Ovary (tissue), 3 donors: ENCODE results near the gene RHNO1.

Experiments
- EP300 ChIP-seq: sonication (generic); formaldehyde crosslinking; IDR thresholded peaks from one replicate; pipeline ENCODE4 v1.6.1; 2017; ENCODE audit warnings: antibody characterized with exemption
- POLR2A ChIP-seq: fragments of 450-650 bp; IDR thresholded peaks from one replicate; pipeline ENCODE4 v1.6.1; 2017; ENCODE audit warnings: antibody characterized with exemption, mild to moderate bottlenecking, moderate library complexity
- TF ChIP-seq, protein P1 (sequence below), 3 donors: fragments of 450-650 bp in 2 of 3; fragments of 200-600 bp in 1 of 3; IDR thresholded peaks; one replicate each; pipeline versions ENCODE4 v1.5.1 to v1.8.0; 2016 to 2022; ENCODE audit warnings: antibody characterized with exemption in 3 of 3, mild to moderate bottlenecking in 1 of 3
- donor health status: DM: no; HTN: no; CAD: no.

DNA sequence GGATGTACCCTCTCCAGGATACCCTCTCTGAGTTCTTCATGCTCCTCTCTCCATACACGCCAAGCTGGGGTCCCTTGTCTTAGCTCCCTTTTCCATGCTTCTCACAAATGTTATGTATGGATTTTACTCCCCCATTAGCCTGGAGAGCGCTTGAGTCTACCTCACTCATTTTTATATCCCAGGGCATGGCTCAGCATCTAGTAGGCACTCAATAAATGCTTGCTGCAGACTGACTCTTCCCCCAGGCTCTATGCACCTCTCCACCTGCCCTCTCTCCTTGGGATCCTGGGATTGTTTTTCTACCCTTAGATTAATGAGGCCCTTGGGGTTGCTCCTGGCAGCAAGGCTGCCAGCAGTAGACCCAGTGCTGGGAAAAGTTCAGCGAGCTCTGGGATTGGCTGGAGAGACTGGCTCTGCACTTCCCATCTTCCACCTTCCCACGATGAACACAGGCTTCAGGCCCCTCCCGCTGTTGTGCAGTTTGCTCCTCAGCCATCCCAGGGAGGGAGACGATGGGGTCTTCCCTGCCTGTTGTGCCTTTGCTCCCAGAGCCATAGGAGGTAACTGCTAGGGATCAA is 44.4 kb upstream of the RHNO1 start:
- TF ChIP-seq POLR2A, result no peak
- TF ChIP-seq, protein P1, sequence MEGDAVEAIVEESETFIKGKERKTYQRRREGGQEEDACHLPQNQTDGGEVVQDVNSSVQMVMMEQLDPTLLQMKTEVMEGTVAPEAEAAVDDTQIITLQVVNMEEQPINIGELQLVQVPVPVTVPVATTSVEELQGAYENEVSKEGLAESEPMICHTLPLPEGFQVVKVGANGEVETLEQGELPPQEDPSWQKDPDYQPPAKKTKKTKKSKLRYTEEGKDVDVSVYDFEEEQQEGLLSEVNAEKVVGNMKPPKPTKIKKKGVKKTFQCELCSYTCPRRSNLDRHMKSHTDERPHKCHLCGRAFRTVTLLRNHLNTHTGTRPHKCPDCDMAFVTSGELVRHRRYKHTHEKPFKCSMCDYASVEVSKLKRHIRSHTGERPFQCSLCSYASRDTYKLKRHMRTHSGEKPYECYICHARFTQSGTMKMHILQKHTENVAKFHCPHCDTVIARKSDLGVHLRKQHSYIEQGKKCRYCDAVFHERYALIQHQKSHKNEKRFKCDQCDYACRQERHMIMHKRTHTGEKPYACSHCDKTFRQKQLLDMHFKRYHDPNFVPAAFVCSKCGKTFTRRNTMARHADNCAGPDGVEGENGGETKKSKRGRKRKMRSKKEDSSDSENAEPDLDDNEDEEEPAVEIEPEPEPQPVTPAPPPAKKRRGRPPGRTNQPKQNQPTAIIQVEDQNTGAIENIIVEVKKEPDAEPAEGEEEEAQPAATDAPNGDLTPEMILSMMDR (IDR thresholded peaks at IDR 0.05), result no peak
- TF ChIP-seq EP300, result no peak
